Inflammatory macrophage treated with lipopolysaccharide for 4 hours (primary cell): Measurements from ENCODE around the gene BATF2.
A peak's percentile ranks its signal among the peaks of the same experiment; 100 is the strongest.
"Not testable (repeated sequence)": the region's sequence is repeated elsewhere in the genome, so short reads cannot be mapped to it uniquely, and the experiment has no call there.

Experiments
- DNase-seq: peaks from one replicate; pipeline ENCODE4 v3.0.0-alpha.2; 2020

BATF2 gene, protein sequence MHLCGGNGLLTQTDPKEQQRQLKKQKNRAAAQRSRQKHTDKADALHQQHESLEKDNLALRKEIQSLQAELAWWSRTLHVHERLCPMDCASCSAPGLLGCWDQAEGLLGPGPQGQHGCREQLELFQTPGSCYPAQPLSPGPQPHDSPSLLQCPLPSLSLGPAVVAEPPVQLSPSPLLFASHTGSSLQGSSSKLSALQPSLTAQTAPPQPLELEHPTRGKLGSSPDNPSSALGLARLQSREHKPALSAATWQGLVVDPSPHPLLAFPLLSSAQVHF

GRCh38 chr11:64996710-64997380 is at the start of gene BATF2:
Gene BATF2, minus strand, starts transcription at chr11:64996971. Its CDS starts 57 bp downstream, at chr11:64996914.
- peak; percentile 94 for DNase-seq

DNA sequence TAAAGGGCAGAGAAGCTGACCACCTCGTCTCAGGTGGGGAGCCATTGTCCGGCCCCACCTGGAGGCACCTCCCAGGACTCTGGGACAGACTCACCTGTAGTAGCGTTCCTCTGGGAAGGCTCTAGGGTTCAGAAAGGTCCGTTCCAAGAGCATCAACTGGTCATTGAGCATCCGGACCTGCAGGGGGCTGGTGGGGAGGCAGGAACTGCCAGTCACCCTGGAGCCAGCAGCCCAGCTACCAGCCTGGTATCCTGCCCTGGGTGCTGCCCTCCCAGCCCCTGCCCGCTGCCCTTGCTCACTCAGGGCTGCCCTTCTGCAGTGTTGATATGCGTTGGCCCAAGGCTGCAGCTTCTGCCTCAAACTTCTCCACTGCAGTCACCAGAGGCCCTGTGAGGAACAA is 49.0 kb upstream of the BATF2 start:
- no peak for DNase-seq

GRCh38 chr11:65045061-65045460 is 48.3 kb upstream of the BATF2 start:
- DNase-seq = no peak

- DNase-seq = peak; percentile 83
These were observed 47.2 kb upstream of the BATF2 start for GRCh38 chr11:65043881-65044501.

DNA sequence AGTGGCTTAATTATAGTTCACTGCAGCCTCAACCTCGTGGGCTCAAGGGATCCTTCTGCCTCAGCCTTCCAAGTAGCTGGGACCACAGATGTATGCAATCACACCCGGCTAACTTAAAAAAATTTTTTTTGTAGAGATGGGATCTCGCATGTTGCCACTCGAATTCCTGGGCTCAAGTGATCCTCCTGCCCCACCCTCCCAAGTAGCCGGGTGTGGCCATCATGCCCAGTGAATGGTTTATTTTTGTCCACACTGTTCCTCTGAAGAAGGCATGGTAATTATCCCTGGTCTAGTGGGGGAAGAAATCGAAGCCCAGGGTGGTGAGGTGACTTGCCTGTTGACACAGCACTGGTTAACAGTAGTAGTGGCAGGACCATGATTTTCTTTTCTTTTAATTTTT is 46.1 kb upstream of the BATF2 start:
- DNase-seq = no peak

DNA sequence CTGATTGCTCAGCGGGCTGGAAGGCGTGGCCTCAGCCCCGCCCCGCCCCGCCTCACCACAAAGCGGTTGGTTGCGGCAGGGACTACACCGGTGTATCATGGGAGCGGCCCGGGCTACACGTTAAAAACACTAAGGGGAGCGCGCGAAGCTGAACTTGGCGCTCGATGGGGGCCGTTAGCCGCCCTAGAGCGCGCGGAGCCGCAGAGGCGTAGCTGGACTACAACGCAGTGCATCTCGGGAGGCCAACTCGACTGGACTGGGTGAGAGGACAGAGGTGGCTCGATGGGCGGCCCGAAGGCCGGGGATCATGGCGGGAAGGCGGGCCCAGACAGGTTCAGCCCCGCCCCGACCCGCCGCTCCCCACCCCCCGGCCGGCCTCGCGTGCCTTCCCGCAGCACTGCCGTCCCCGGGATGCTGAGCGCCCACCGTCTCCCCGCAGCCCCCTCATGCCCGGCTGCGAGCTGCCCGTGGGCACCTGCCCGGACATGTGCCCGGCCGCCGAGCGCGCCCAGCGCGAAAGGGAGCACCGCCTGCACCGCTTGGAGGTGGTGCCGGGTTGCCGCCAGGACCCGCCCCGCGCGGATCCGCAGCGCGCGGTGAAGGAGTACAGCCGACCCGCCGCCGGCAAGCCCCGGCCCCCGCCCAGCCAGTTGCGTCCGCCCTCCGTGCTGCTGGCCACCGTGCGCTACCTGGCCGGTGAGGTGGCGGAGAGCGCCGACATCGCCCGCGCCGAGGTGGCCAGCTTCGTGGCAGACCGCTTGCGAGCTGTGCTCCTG is 44.3 kb upstream of the BATF2 start, which contains the start of gene SAC3D1:
Gene SAC3D1, plus strand, starts transcription at position 364 of the 776 bp plus-strand sequence. Its CDS starts 83 bp downstream, at position 447.
- DNase-seq = peak; percentile 90

GRCh38 chr11:65040520-65040846 is 43.7 kb upstream of the BATF2 start:
- DNase-seq = no peak

DNA sequence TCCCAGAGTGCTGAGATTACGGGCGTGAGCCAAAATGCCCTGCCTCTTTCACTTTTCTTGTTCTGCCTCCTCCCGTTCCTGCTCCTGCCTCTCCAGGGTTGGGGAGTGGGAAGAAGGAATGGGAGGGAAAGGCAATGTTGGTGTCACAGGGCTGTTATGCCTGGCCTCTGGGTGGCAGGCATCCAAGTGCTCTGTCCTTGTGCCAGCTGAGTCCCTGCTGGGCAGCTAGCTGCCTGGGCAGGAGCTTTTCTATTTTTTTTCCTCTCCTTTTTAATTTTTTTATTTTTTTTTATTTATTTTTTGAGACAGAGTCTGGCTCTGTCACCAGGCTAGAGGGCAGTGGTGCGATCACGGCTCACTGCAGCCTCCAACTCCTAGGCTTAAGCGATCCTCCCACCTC is 40.2 kb upstream of the BATF2 start:
- no peak for DNase-seq

- DNase-seq = no peak
These were observed 38.8 kb upstream of the BATF2 start for GRCh38 chr11:65035579-65035978.

DNA sequence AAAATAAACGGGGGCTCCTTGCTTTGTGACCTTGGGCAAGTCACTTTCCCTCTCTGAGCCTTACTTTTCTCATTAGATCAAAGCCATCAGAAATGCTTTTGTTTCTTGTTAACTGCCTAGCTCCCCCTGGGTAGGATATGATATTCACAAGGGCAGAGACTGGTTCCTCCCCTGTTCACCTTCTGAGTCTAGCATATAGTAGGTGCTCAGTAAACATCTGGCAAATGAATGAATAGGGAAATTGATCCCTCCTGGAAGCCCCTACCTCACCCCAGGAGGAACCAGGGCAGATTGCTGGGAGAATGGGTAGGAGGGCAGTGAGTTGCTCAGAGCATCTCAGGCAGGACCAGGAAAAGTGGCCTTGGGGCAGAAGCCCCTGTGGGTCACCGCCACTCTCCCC is 37.7 kb upstream of the BATF2 start:
- no peak for DNase-seq

DNA sequence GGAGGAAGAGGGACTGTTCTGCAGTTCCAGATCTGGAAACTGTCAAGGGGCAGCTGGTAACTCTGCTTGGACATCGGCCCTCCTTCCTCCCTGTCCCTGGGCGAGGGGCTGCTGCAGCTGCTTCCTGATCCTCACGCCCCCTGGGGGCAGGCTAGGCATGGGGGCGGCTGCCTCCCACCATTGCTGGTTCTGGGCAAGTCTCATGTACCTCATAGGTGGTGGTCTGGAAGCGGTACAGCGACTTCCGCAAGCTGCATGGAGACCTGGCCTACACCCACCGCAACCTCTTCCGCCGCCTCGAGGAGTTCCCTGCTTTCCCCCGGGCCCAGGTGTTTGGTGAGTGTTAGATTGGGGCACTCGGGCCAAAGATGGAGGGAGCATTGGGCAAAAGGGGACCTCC is 35.4 kb upstream of the BATF2 start:
- DNase-seq = no peak

DNA sequence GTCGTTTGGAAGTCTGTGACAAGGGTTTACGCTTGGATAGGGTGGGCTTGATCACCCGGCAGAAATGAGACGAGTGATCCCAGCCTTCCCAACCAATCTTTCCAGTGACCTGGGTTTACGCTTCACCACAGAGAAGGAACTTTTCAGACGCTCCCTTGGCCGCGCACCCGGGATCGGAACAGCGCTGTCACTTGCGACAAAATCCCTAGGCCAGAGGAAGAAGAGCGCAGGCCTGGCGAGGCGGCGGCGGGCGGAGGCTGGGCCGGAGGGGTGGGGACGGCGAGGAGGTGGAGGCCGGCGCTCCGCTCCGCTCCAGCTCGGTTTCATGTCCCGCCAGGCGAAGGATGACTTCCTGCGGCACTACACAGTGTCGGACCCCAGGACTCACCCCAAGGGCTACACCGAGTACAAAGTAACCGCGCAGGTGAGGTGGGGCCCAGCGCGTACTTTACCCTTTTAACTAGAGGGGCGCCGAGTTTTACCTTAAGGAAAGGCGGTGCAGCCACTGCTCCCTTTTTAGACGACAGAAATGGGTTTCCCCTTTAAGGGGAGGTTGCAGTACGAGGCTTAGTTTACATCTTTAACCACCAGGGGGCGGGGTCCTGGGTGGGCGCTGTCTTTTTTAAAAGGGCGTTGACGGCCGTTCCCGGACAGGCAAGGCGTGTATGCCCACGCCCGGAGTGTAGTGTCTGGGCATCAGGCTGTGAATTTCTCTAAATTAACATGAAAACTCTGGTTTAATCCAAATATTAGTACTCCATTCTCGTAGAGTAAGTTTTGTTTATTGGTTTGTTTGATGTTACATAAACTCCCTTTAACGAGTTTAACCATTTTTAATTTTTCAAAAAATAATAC is 30.7 kb upstream of the BATF2 start, which contains the start of gene SNX15:
Gene SNX15, plus strand, starts transcription at position 227 of the 855 bp plus-strand sequence. Its CDS starts 99 bp downstream, at position 326.
- peak; percentile 96 for DNase-seq

DNA sequence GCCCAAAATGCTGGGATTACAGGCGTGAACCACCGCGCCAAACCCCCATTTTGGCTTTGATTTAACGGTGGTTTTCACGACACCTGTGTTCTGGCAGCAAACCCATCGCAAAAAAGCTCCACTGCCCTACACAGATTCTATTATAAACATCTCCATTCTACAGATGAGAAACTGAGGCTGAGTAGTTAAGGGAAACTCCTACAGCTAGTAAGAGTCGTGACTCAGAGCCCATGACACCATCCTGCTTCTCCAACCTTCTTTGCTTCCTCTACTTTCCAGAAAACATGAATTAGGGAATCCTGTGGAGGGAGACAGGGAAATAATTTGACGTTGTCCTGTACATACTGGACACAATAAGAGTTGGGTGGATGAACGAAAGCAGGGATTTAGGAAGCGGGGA is 30.0 kb upstream of the BATF2 start:
- peak; percentile 42 for DNase-seq

GRCh38 chr11:65023502-65023901 is 26.7 kb upstream of the BATF2 start:
- DNase-seq = not testable (repeated sequence)

GRCh38 chr11:65021509-65021908 is 24.7 kb upstream of the BATF2 start:
- DNase-seq = no peak

- DNase-seq = no peak
These were observed 24.2 kb upstream of the BATF2 start for GRCh38 chr11:65021003-65021402.

GRCh38 chr11:65019824-65020223 is 23.1 kb upstream of the BATF2 start:
- no peak for DNase-seq

- DNase-seq = no peak
These were observed 21.2 kb upstream of the BATF2 start for GRCh38 chr11:65017937-65018336.

DNA sequence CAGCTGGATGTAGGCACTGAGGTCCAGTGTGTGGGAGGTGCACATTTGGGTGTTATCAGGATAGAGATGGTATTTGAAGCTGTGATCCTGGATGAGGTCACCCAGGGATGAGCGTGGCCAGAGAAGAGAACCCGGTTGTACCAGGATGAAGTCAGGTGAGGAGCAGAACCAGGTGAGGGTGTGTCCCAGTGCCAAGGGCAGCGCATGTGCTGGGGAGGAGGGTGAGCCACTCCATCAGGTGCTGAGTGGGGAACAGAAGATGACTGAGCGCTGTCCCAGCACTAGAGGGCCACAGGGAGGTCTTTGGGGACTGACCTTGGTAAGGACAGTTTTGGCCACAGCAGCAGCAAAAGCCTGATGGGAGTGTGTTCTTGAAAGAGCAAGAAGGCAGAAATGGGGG is 19.9 kb upstream of the BATF2 start:
- no peak for DNase-seq

GRCh38 chr11:65014726-65015227 is 18.0 kb upstream of the BATF2 start:
- no peak for DNase-seq

GRCh38 chr11:65013888-65014725 is 17.3 kb upstream of the BATF2 start, which contains the start of gene ARL2:
Gene ARL2, plus strand, starts transcription at chr11:65014160. Its CDS starts 48 bp downstream, at chr11:65014208.
- DNase-seq = peak; percentile 92
